Measurements from ENCODE around the gene SUPT4H1. TPM values are rescaled to one million over a fixed set of nuclear protein-coding genes. Genes with fewer than 3 reads are reported as not detected.

Gene SUPT4H1
- polyA plus RNA-seq, 2 donors, result 39.9 to 80.8 TPM

GRCh38 chr17:58357312-58358297 lies 5.6 kb upstream of the SUPT4H1 start:
- peak overlapping the region; percentile 63 to 68 for H3K27ac ChIP-seq (ENCODE audit: low read depth in 2 of 2, low read length in 1 of 2)
- H3K4me3 ChIP-seq (ENCODE audit: low read depth in 1 of 2, low read length in 2 of 2), result no peak overlapping the region
- WGBS, 2 donors, result 86 to 88% methylated on average over 22 of the region's 22 CpGs
- peaks cover 0 to 13% of the 10 kb centered on the region in 2 donors for H3K36me3 ChIP-seq (ENCODE audit: control insufficient read depth in 2 of 2, insufficient read depth in 2 of 2, low read length in 1 of 2)
- H3K4me1 ChIP-seq (ENCODE audit: control insufficient read depth in 2 of 2, insufficient read depth in 2 of 2, low read length in 1 of 2), result peaks cover 0 to 5% of the 10 kb centered on the region in 2 donors
- H3K27me3 ChIP-seq (ENCODE audit: control insufficient read depth in 1 of 2, insufficient read depth in 2 of 2, low read length in 2 of 2), result no peaks in the 10 kb centered on the region
- H3K9me3 ChIP-seq (ENCODE audit: control insufficient read depth in 2 of 2, insufficient read depth in 1 of 2, low read depth in 1 of 2, low read length in 1 of 2), result no peaks in the 10 kb centered on the region

- WGBS, 2 donors, result 91 to 97% methylated on average over 1 of the region's 1 CpG
- Histone ChIP-seq H3K4me1 (ENCODE audit: control insufficient read depth in 2 of 2, insufficient read depth in 2 of 2, low read length in 1 of 2) (peaks cover 0 to 5% of the 10 kb centered on the region in 2 donors), H3K9me3 (ENCODE audit: control insufficient read depth in 2 of 2, insufficient read depth in 1 of 2, low read depth in 1 of 2, low read length in 1 of 2) (no peaks in the 10 kb centered on the region), H3K27me3 (ENCODE audit: control insufficient read depth in 1 of 2, insufficient read depth in 2 of 2, low read length in 2 of 2) (no peaks in the 10 kb centered on the region), H3K4me3 (ENCODE audit: low read depth in 1 of 2, low read length in 2 of 2) (no peak overlapping the region), H3K36me3 (ENCODE audit: control insufficient read depth in 2 of 2, insufficient read depth in 2 of 2, low read length in 1 of 2) (peaks cover 0 to 13% of the 10 kb centered on the region in 2 donors), H3K27ac (ENCODE audit: low read depth in 2 of 2, low read length in 1 of 2) (no peak overlapping the region)
These were observed 4.2 kb upstream of the SUPT4H1 start for GRCh38 chr17:58356231-58356630.

- H3K27me3 ChIP-seq (ENCODE audit: control insufficient read depth in 1 of 2, insufficient read depth in 2 of 2, low read length in 2 of 2), result no peaks in the 10 kb centered on the region
- 66 to 69% methylated on average over 6 of the region's 6 CpGs for WGBS, 2 donors
- no peak overlapping the region for H3K4me3 ChIP-seq (ENCODE audit: low read depth in 1 of 2, low read length in 2 of 2)
- H3K36me3 ChIP-seq (ENCODE audit: control insufficient read depth in 2 of 2, insufficient read depth in 2 of 2, low read length in 1 of 2), result peaks cover 0 to 12% of the 10 kb centered on the region in 2 donors
- H3K27ac ChIP-seq (ENCODE audit: low read depth in 2 of 2, low read length in 1 of 2), result peak overlapping the region in 1 of 2 donors; percentile 7
- H3K9me3 ChIP-seq (ENCODE audit: control insufficient read depth in 2 of 2, insufficient read depth in 1 of 2, low read depth in 1 of 2, low read length in 1 of 2), result no peaks in the 10 kb centered on the region
- peaks cover 0 to 5% of the 10 kb centered on the region in 2 donors for H3K4me1 ChIP-seq (ENCODE audit: control insufficient read depth in 2 of 2, insufficient read depth in 2 of 2, low read length in 1 of 2)
These were observed 2.7 kb upstream of the SUPT4H1 start for GRCh38 chr17:58354541-58355216.

DNA sequence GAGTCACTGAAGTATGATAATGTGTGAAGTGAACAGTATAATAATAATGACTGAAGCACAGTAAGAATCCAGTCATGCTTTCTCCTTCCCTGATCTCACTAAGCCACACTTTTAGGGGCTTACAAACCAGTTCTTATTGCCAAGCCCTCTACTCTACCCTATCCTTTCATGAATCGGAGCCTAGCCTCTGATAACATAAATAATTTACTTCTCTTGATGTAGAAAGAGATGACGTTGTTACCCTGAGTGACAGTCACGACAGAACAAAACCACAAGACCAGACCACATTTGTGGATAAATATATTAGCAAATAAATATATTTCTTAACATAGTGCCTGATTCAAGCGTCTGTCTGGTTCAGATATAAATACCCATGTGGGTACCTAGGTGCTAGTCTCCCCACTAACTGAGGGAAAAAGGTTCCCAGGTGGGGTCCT lies 1.4 kb upstream of the SUPT4H1 start:
- H3K36me3 ChIP-seq (ENCODE audit: control insufficient read depth in 2 of 2, insufficient read depth in 2 of 2, low read length in 1 of 2), result peaks cover 3 to 9% of the 10 kb centered on the region in 2 donors
- peak overlapping the region in 1 of 2 donors; percentile 15 for H3K27ac ChIP-seq (ENCODE audit: low read depth in 2 of 2, low read length in 1 of 2)
- 44 to 50% methylated on average over 4 of the region's 4 CpGs for WGBS, 2 donors
- peak overlapping the region in 1 of 2 donors; percentile 82 for H3K4me3 ChIP-seq (ENCODE audit: low read depth in 1 of 2, low read length in 2 of 2)
- peaks cover 0 to 5% of the 10 kb centered on the region in 2 donors for H3K4me1 ChIP-seq (ENCODE audit: control insufficient read depth in 2 of 2, insufficient read depth in 2 of 2, low read length in 1 of 2)
- no peaks in the 10 kb centered on the region for H3K9me3 ChIP-seq (ENCODE audit: control insufficient read depth in 2 of 2, insufficient read depth in 1 of 2, low read depth in 1 of 2, low read length in 1 of 2)
- H3K27me3 ChIP-seq (ENCODE audit: control insufficient read depth in 1 of 2, insufficient read depth in 2 of 2, low read length in 2 of 2), result no peaks in the 10 kb centered on the region

- no peaks in the 10 kb centered on the region for H3K9me3 ChIP-seq (ENCODE audit: control insufficient read depth in 2 of 2, insufficient read depth in 1 of 2, low read depth in 1 of 2, low read length in 1 of 2)
- H3K4me1 ChIP-seq (ENCODE audit: control insufficient read depth in 2 of 2, insufficient read depth in 2 of 2, low read length in 1 of 2), result peaks cover 0 to 5% of the 10 kb centered on the region in 2 donors
- peak overlapping the region; percentile 82 to 89 for H3K4me3 ChIP-seq (ENCODE audit: low read depth in 1 of 2, low read length in 2 of 2)
- 2 to 3% methylated on average over 26 of the region's 26 CpGs for WGBS, 2 donors
- no peaks in the 10 kb centered on the region for H3K27me3 ChIP-seq (ENCODE audit: control insufficient read depth in 1 of 2, insufficient read depth in 2 of 2, low read length in 2 of 2)
- peak overlapping the region; percentile 85 to 96 for H3K27ac ChIP-seq (ENCODE audit: low read depth in 2 of 2, low read length in 1 of 2)
- peaks cover 4 to 10% of the 10 kb centered on the region in 2 donors for H3K36me3 ChIP-seq (ENCODE audit: control insufficient read depth in 2 of 2, insufficient read depth in 2 of 2, low read length in 1 of 2)
These were observed 791 bp upstream of the SUPT4H1 start for GRCh38 chr17:58352596-58353388.

GRCh38 chr17:58351182-58351581 lies 819 bp downstream of the SUPT4H1 start:
- Histone ChIP-seq H3K4me1 (ENCODE audit: control insufficient read depth in 2 of 2, insufficient read depth in 2 of 2, low read length in 1 of 2) (peaks cover 0 to 5% of the 10 kb centered on the region in 2 donors), H3K27ac (ENCODE audit: low read depth in 2 of 2, low read length in 1 of 2) (no peak overlapping the region), H3K27me3 (ENCODE audit: control insufficient read depth in 1 of 2, insufficient read depth in 2 of 2, low read length in 2 of 2) (no peaks in the 10 kb centered on the region), H3K36me3 (ENCODE audit: control insufficient read depth in 2 of 2, insufficient read depth in 2 of 2, low read length in 1 of 2) (peaks cover 20 to 21% of the 10 kb centered on the region in 2 donors), H3K4me3 (ENCODE audit: low read depth in 1 of 2, low read length in 2 of 2) (peak overlapping the region; percentile 82 to 89), H3K9me3 (ENCODE audit: control insufficient read depth in 2 of 2, insufficient read depth in 1 of 2, low read depth in 1 of 2, low read length in 1 of 2) (no peaks in the 10 kb centered on the region)
- 46 to 52% methylated on average over 4 of the region's 4 CpGs for WGBS, 2 donors

DNA sequence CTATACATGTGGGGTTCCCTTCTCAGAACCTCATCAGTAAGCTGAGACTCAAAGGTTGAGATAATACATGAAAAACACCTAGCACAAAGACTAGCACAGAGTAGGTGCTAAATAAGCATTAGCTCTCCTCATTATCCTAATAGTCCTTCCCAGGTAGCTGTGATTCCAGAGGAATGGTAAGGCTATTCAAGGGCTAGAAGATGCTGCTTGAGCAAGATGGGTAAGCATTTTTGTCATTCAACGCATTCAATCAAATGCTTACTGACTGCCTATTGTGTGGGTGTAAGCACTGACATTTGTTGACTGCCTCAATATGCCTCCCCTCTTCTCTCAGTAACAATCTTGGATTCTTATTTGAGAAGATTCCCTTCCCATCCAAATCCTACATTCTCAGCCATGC lies 4.0 kb downstream of the SUPT4H1 start:
- Histone ChIP-seq H3K36me3 (ENCODE audit: control insufficient read depth in 2 of 2, insufficient read depth in 2 of 2, low read length in 1 of 2) (peaks cover 30 to 34% of the 10 kb centered on the region in 2 donors), H3K9me3 (ENCODE audit: control insufficient read depth in 2 of 2, insufficient read depth in 1 of 2, low read depth in 1 of 2, low read length in 1 of 2) (no peaks in the 10 kb centered on the region), H3K4me1 (ENCODE audit: control insufficient read depth in 2 of 2, insufficient read depth in 2 of 2, low read length in 1 of 2) (peaks cover 0 to 7% of the 10 kb centered on the region in 2 donors), H3K27me3 (ENCODE audit: control insufficient read depth in 1 of 2, insufficient read depth in 2 of 2, low read length in 2 of 2) (no peaks in the 10 kb centered on the region), H3K4me3 (ENCODE audit: low read depth in 1 of 2, low read length in 2 of 2) (no peak overlapping the region), H3K27ac (ENCODE audit: low read depth in 2 of 2, low read length in 1 of 2) (no peak overlapping the region)
- WGBS, 2 donors, result 85 to 88% methylated on average over 1 of the region's 1 CpG

DNA sequence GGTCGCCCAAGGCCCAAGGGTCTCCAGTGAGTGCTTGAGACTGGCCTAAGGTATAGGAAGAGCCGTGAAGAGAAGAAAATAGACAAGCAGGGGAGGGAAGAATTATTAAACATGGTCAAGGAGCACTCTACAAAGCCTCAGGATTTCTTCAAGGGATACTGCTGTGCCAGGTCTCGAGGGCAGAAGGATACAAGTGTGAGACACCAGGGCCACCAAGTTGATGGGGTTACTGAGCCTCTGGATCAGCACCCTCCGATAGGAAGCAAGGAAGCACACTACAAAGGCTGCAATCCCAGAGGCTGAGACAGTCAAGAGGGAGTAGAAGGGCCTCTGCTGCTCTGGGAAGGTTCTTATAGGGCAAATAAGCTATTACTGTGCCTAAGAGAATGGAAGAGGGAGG lies 6.5 kb downstream of the SUPT4H1 start:
- H3K4me1 ChIP-seq (ENCODE audit: control insufficient read depth in 2 of 2, insufficient read depth in 2 of 2, low read length in 1 of 2), result peaks cover 0 to 2% of the 10 kb centered on the region in 2 donors
- H3K4me3 ChIP-seq (ENCODE audit: low read depth in 1 of 2, low read length in 2 of 2), result no peak overlapping the region
- peaks cover 30 to 34% of the 10 kb centered on the region in 2 donors for H3K36me3 ChIP-seq (ENCODE audit: control insufficient read depth in 2 of 2, insufficient read depth in 2 of 2, low read length in 1 of 2)
- H3K27me3 ChIP-seq (ENCODE audit: control insufficient read depth in 1 of 2, insufficient read depth in 2 of 2, low read length in 2 of 2), result no peaks in the 10 kb centered on the region
- H3K27ac ChIP-seq (ENCODE audit: low read depth in 2 of 2, low read length in 1 of 2), result no peak overlapping the region
- H3K9me3 ChIP-seq (ENCODE audit: control insufficient read depth in 2 of 2, insufficient read depth in 1 of 2, low read depth in 1 of 2, low read length in 1 of 2), result no peaks in the 10 kb centered on the region
- WGBS, 2 donors, result 73 to 85% methylated on average over 4 of the region's 4 CpGs

DNA sequence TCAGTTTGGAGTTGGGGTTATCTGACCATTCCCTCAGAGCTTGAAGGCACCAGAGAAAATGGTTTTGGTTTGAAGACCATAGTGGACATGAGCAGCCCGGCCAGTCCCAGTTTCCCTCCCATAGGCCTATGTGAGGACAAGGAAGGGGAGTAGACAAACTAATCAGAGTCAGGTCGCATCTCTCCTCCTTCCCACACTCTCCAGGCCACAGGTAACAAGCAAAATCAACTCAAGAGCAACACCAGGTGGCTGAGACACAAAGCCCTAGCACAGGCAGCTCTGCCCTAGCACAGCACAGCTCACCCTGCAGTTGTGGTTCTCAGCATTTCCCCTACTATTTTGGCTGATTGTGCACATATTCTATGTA lies 7.2 kb downstream of the SUPT4H1 start:
- Histone ChIP-seq H3K27ac (ENCODE audit: low read depth in 2 of 2, low read length in 1 of 2) (peak overlapping the region in 1 of 2 donors; percentile 47), H3K9me3 (ENCODE audit: control insufficient read depth in 2 of 2, insufficient read depth in 1 of 2, low read depth in 1 of 2, low read length in 1 of 2) (no peaks in the 10 kb centered on the region), H3K36me3 (ENCODE audit: control insufficient read depth in 2 of 2, insufficient read depth in 2 of 2, low read length in 1 of 2) (peaks cover 29 to 34% of the 10 kb centered on the region in 2 donors), H3K4me1 (ENCODE audit: control insufficient read depth in 2 of 2, insufficient read depth in 2 of 2, low read length in 1 of 2) (peaks cover 0 to 2% of the 10 kb centered on the region in 2 donors), H3K27me3 (ENCODE audit: control insufficient read depth in 1 of 2, insufficient read depth in 2 of 2, low read length in 2 of 2) (no peaks in the 10 kb centered on the region), H3K4me3 (ENCODE audit: low read depth in 1 of 2, low read length in 2 of 2) (no peak overlapping the region)
- WGBS, 2 donors, result 62 to 69% methylated on average over 2 of the region's 2 CpGs
